Fibroblast of pulmonary artery (primary cell): Measurements from ENCODE around the gene PODN.

Experiments used
- DNase-seq: peaks from one replicate; pipeline ENCODE4 v3.0.0-alpha.2; 2010; ENCODE audit warnings: low read depth
- H3K4me3 ChIP-seq: replicated peaks from 2 replicates; pipeline ENCODE4 v1.5.1; 2011; ENCODE audit warnings: low read depth, mild to moderate bottlenecking, control low read depth, low read length, moderate library complexity
- TF ChIP-seq, protein P1 (sequence below): IDR thresholded peaks from 2 replicates; pipeline ENCODE4 v1.5.1; 2011; ENCODE audit warnings: mild to moderate bottlenecking, control low read depth, low read length, inconsistent platforms; ENCODE audit errors: missing control alignments

The PODN gene

DNA sequence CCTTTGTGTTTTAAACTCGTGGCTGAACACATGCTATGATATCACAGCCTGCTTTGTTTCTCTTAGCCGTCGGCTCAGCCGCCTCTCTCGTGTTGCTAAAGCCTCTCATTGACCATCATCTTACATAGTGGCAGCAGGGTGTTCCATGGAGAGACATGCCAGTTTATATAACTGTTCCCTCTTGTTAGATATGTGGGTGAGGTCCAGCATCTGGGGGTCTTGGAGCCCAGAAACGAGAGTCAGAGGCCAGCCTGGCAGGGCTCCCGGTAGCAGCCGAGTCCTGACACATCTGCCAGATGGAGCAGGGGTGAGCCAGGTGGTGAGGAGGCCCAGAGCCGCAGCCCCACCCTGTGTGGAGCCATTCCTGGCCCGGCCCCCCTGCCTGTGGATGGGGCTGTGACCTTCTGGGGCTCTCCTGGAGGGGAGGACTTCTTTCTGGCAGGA, 11.9 kb downstream of the PODN start:
- TF ChIP-seq, protein P1, sequence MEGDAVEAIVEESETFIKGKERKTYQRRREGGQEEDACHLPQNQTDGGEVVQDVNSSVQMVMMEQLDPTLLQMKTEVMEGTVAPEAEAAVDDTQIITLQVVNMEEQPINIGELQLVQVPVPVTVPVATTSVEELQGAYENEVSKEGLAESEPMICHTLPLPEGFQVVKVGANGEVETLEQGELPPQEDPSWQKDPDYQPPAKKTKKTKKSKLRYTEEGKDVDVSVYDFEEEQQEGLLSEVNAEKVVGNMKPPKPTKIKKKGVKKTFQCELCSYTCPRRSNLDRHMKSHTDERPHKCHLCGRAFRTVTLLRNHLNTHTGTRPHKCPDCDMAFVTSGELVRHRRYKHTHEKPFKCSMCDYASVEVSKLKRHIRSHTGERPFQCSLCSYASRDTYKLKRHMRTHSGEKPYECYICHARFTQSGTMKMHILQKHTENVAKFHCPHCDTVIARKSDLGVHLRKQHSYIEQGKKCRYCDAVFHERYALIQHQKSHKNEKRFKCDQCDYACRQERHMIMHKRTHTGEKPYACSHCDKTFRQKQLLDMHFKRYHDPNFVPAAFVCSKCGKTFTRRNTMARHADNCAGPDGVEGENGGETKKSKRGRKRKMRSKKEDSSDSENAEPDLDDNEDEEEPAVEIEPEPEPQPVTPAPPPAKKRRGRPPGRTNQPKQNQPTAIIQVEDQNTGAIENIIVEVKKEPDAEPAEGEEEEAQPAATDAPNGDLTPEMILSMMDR: no peak
- DNase-seq: no peak
- no peak overlapping the region for H3K4me3 ChIP-seq

GRCh38 chr1:53074313-53075154, 12.5 kb downstream of the PODN start:
- no peak for DNase-seq
- no peak overlapping the region for H3K4me3 ChIP-seq
- TF ChIP-seq, protein P1: no peak

DNA sequence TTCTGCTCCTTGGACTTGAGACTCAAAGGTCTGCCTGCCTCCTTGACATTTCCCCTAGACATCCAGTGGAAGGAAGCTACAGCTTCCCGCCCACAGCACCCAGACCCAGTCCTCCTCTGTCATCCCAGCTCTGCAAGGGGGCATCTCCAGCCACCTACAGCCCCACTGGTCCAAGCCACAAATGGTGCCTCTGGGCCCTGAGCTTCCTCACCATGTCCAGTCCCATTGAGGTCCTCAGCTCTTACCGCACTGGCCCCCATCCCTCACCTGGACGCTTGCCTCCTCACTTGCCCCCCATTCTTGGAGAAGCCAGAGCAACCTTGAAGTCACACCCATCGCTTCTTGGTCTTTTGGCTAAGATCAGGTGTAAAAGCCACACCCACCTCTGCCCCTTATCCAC, 13.2 kb downstream of the PODN start:
- TF ChIP-seq, protein P1: no peak
- DNase-seq: no peak
- H3K4me3 ChIP-seq: no peak overlapping the region

DNA sequence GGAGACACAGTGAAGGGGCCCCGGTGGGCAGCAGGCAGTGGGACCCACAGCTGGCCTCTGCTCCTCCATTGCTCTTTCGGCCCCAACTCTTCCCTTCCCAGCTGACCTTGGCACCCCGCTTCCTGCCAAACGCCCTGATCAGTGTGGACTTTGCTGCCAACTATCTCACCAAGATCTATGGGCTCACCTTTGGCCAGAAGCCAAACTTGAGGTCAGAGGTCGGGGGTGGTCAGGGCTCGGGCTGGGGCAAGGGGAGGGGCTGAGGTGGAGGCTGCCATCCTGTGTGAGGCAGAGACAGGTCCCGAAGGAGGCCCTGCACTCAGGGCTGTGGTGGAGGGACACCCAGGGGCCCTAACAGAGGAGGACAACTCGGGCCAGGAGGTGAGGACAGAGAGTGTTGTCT, 13.7 kb downstream of the PODN start:
- no peak overlapping the region for H3K4me3 ChIP-seq
- TF ChIP-seq, protein P1: no peak
- DNase-seq: no peak

DNA sequence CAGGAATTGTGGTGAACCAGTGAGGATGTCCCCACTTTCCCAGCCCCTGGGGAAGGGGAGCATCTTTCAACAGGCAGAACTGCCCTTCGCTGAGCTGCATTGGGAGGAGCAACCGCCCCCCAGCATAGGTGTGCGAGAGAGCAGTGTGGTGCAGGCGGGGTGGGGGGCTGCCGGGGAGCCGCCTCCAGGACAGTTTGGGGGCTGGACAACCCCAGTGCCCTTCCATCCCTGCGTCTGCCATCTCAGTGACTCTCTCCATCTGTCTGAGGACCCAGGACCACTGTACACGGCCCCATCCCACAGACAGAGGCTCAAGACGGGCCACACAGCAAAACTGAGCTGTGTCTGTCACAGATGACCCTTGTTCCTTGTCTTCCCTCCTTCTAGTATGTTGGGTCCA, 14.2 kb downstream of the PODN start:
- no peak overlapping the region for H3K4me3 ChIP-seq
- no peak for DNase-seq
- TF ChIP-seq, protein P1: no peak

DNA sequence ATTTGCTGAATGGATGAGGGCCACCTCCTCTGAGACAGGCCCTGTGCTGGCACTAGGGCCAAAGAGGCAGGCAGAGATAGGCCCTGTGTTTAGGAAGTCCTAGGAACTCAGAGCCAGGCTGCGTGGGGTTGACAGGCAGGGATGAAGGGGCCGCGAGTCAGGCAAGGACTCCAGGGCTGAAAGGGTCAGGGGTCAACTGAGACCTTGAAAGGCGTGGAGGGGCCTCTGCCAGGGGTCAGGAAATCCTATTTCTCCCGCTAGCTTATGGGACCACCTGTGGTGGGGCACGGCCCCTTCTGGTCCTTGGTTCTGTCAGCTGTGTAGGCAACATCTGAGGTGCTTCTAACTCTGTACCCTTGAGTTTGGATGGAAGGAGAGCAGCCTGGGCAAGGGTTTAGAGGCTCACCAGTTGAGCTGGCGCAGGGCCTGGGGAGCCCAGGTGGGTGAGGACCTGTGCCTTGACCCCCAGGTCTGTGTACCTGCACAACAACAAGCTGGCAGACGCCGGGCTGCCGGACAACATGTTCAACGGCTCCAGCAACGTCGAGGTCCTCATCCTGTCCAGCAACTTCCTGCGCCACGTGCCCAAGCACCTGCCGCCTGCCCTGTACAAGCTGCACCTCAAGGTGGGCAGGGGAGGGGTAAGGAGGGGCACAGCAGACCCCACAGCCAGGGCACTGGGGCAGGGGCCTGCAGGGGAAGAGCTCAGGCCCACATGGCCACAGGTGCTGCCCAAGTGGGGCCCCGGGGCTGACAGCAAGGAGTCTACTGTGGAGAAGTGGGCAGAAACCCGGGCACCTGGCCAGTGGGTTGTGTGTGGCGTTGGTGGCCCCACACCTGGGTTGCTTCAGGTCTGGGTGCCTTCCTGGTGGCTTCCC, 14.9 kb downstream of the PODN start:
- H3K4me3 ChIP-seq: no peak overlapping the region
- TF ChIP-seq, protein P1: no peak
- DNase-seq: no peak
